Rectal smooth muscle tissue (tissue), 1 donor: ENCODE results near the gene TNFRSF13B.
"Not testable (repeated sequence)": the region's sequence is repeated elsewhere in the genome, so short reads cannot be mapped to it uniquely, and the experiment has no call there.

Experiments
- H3K27ac ChIP-seq: one replicate; pipeline ENCODE4 v1.7.0; 2013; ENCODE audit warnings: low read depth, low read length, inconsistent platforms
- H3K27me3 ChIP-seq: one replicate; pipeline ENCODE4 v1.7.0; 2013; ENCODE audit warnings: low read length; ENCODE audit not compliant: control insufficient read depth, insufficient read depth
- H3K36me3 ChIP-seq: one replicate; pipeline ENCODE4 v1.7.0; 2013; ENCODE audit warnings: low read length; ENCODE audit not compliant: control insufficient read depth, insufficient read depth
- H3K4me1 ChIP-seq: one replicate; pipeline ENCODE4 v1.7.0; 2013; ENCODE audit warnings: low read length; ENCODE audit not compliant: control insufficient read depth, insufficient read depth
- H3K4me3 ChIP-seq: one replicate; pipeline ENCODE4 v1.7.0; 2013; ENCODE audit warnings: low read length
- H3K9ac ChIP-seq: one replicate; pipeline ENCODE4 v1.7.0; 2013; ENCODE audit warnings: low read length

TNFRSF13B gene

DNA sequence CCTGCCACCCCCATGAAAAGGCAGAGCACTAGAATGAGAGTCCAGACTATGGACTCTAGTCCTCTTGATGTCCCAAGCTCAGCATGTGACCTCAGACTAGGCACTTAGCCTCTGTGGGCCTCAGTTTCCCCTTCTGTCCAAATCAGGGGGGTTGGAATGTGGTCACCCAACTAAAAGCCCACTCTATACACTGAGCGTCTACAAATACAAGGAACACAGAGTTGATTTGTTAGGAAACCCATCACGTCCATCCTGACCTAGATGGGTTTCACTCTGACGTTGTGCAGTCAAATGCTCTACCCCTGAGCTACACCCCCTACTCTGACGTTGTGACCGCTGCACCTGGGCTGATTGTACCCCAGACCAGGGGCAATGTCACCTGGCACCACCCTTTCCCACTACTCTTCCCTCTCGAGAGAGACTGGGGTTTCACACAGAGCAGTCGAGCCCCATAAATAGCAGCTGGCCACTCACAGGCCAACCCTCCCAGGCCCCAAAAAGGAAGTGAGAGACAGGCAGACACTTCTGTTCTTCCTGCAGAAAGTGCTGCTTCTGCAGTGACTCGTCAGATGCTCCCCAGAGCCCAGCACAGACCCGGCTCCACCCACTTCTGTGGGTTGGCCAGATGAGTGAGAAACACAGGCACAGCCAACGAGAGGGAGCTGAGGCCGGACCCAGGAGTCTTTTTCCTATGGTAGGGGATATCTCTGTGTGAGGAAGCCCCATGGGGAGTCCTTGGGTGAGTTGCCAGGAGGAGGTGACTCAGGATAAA lies 16.1 kb upstream of the TNFRSF13B start:
- no peak overlapping the region for H3K27ac ChIP-seq
- H3K4me1 ChIP-seq, result peaks cover 4% of the 10 kb centered on the region
- H3K27me3 ChIP-seq, result no peaks in the 10 kb centered on the region
- no peaks in the 10 kb centered on the region for H3K36me3 ChIP-seq
- H3K4me3 ChIP-seq, result peak overlapping the region; percentile 16
- H3K9ac ChIP-seq, result no peak overlapping the region

DNA sequence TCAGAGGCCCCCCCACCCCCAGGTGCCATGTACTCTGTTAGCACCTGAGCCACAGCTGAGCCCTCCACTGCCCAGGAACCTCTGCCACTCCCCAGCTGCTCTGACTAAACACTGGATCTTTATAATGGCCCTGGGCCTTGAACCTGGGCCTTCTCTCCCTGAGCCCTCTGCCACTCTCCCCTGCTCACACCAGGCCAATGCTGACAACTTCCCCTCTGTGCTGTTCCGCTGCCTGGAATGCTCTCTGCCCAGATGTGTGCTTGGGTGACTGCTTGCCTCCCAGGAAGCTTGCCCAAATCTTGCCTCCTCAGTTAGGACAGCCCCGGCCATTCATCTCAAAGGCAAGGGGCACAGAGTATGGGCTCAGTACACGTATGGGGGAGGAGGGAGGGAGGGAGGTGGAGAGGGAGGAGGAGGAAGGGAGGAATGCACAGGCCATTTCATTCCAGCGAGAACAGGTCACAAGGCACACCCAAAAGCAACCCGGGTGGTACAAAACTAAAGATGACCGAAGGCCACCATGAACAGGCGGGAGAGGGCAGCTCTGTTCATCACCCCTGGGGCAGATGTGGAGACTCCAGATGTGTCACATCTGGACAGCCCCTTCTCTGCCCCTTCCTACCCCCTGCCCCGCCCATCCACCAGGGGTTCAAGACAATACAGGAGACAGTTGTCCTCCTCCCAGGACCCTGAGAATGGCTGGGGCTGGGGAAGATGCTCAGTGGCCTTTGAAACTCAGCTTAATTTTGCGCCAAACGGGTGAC lies 15.3 kb upstream of the TNFRSF13B start:
- Histone ChIP-seq H3K36me3 (no peaks in the 10 kb centered on the region), H3K27me3 (no peaks in the 10 kb centered on the region), H3K4me1 (peaks cover 4% of the 10 kb centered on the region), H3K9ac (no peak overlapping the region), H3K4me3 (no peak overlapping the region), H3K27ac (no peak overlapping the region)

DNA sequence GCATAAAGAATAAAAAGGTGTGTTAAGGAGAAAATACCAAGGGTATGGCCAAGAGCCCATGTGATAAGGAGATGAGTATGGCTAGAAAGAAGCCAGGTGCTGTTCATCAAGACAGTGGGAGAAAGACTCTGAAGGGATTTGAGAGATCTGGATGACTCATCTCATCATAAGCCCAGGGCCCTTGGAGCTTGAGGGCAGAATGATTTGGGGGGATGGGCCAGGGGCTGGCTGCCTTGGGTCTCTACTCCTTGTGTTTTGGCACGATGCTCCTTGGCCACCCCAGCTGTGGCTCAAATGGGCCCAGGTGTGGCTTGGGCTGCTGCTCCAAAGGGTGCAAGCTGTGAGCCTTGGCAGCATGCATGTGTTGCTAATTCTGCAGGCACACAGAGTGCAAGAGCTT lies 14.5 kb upstream of the TNFRSF13B start:
- Histone ChIP-seq H3K4me3 (no peak overlapping the region), H3K27ac (no peak overlapping the region), H3K4me1 (peaks cover 4% of the 10 kb centered on the region), H3K9ac (no peak overlapping the region), H3K36me3 (no peaks in the 10 kb centered on the region), H3K27me3 (no peaks in the 10 kb centered on the region)

DNA sequence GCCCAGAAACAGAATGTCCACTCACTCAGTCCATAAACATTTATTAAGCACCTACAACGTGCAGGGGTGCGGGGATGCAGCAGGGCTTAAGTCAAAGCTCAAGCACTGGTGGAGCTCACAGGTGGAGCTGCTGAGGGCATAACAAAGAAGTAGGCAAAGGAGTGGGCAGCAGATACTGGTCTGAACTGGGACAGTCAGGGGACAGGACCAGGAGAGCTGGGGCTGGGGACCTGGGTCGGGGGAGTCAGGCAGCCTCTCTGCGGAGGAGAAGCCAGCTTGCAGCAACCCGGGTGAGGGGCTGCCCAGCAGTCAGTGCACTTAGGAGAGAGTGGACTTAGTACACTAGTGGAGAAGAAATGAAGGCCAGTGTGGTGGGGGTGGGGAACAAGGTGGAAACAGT lies 10.0 kb upstream of the TNFRSF13B start:
- Histone ChIP-seq H3K36me3 (no peaks in the 10 kb centered on the region), H3K27ac (no peak overlapping the region), H3K4me1 (no peaks in the 10 kb centered on the region), H3K9ac (no peak overlapping the region), H3K27me3 (no peaks in the 10 kb centered on the region), H3K4me3 (no peak overlapping the region)

DNA sequence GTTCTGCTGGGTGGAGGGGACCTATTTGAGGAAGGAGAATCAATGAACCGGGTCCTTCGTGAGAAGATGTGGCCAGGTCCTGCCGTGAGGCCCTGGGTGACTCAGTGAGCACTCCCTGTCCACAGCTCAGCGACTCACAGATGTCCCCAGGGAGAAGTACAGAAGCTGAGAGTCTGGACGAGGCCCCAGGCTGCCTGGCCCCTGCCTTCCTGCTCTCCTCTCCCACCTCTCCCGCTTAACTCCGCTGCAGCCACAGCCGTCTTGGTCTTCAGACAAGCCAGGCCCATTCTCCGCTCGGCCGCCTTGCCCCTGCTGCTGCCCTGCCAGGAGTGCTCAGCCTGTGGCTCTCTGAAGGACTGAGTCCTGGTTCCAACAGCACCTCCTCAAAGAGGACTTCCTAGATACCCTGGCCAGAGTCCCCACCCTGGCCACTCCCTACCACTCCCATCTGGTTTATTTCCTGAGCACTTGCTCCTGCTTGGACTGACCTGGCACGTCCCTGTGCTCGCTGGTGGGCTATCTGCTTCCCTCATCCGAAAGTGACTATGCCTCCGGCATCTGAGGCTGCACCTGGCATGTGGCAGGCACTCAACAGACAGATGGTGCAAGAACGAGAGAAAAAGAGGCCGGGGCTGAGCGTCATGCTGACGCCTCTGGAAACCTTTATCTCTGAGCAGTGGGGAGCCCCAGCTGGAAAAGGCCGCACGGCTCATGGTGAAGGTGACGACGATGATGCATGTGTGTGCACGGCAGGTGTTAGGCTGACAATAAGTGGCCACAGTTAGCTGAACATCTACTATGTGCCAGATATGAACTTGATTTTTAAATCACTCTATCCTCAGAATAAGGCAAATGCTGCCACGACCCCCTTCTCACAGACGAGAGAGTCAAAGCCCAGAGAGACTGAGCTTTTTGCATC lies 9.2 kb upstream of the TNFRSF13B start:
- Histone ChIP-seq H3K27me3 (no peaks in the 10 kb centered on the region), H3K4me1 (no peaks in the 10 kb centered on the region), H3K4me3 (no peak overlapping the region), H3K27ac (no peak overlapping the region), H3K36me3 (no peaks in the 10 kb centered on the region), H3K9ac (no peak overlapping the region)

DNA sequence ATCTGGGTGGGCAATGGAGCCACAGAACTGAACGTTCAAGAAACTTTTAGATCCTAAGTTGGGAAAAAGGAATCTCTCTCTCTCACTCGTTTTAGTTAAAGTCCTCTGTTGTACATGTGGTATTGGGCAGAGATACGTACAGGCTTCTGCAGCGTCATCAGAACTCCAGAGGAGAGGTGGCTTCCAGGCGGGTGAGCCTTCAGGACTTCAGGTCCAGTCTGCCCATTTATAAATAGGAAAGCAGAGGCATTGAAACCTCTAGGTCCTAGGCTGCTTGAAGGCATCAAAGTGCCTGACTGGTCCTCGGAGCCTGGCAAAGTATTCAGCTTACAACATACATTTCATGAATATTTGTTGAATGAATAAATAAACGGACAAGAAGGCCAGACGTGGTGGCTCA lies 8.1 kb upstream of the TNFRSF13B start:
- no peaks in the 10 kb centered on the region for H3K27me3 ChIP-seq
- H3K36me3 ChIP-seq, result no peaks in the 10 kb centered on the region
- no peaks in the 10 kb centered on the region for H3K4me1 ChIP-seq
- H3K9ac ChIP-seq, result no peak overlapping the region
- H3K27ac ChIP-seq, result no peak overlapping the region
- no peak overlapping the region for H3K4me3 ChIP-seq

DNA sequence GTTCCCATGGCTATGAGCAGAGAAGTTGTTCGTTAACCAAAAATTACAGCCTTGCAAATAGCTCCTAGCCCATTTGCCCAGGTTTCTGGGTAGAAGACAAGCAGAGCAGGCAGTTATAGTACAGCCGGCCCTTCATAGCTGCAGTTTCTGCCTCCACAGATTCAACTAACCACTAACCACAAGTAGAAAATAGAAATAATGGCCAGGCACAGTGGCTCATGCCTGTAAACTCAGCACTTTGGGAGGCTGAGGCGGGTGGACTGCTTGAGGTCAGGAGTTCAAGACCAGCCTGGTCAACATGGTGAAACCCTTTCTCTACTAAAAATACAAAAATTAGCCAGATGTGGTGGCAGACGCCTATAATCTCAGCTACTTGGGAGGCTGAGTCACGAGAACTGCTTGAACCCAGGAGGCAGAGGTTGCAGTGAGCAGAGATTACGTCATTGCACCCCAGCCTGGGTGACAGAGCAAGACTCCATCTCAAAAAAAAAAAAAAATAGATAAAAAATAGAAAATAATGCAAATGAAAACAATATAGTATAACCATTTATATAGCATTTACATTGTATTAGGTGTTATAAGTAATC lies 7.4 kb upstream of the TNFRSF13B start:
- H3K9ac ChIP-seq, H3K27me3 ChIP-seq, H3K4me1 ChIP-seq, H3K36me3 ChIP-seq, H3K4me3 ChIP-seq, H3K27ac ChIP-seq: not testable (repeated sequence)

DNA sequence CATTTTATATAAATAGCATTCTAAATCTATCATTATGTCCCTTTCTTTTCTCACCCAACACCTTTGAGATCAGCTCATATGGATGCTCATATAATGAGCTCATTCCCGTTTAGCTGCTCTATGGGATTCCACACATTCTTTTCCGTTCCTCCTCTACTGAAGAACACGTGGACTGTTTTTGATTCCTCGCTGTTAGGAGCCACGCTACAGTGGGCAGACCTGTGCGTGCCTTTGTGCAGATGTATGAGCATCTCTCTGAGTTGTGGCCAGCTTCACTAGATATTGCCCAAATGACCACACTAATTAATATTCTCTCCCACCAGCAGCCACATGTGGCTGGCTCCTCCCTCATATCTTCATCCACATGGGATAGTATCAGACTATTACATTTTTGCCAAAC lies 6.0 kb upstream of the TNFRSF13B start:
- H3K27me3 ChIP-seq, result no peaks in the 10 kb centered on the region
- no peaks in the 10 kb centered on the region for H3K4me1 ChIP-seq
- H3K27ac ChIP-seq, result no peak overlapping the region
- H3K4me3 ChIP-seq, result no peak overlapping the region
- H3K36me3 ChIP-seq, result no peaks in the 10 kb centered on the region
- no peak overlapping the region for H3K9ac ChIP-seq

DNA sequence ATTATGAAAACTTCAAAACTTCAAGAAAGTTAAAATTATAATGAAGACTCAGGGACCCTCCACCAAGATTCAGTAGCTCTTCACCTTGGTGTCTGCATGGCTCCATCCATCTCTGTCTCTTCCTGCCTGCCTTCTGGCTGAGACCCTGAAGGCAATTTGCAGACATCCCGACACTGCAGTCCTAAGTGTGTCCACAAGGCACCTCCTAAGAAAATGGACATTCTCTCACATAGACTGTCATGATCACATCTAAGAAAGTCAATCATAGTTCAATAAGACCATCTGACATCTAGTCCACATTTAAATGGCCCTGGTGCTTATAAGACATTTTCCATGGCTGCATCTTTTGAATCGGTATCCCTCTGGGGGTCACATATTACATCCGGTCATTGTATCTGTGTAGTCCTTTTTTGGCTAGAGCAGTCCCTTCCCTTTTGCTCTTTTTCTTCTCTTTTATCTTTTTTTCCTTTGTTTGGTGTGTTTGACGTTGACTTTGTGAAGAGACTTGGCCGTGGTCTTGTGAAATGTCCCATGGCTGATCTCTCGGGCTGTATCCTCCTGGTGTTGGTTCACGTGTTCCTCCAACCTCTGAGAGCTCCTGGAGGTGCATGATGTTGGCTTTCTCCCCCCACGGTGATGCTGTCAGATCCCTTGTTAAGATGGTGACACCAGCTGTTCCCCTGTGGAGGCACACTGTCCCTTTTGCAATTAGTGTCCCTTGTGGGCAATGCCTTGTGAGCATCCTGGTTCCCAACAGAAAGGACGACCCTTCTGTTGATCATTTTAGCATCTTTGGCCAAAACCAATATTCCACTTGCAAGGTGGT lies 5.0 kb upstream of the TNFRSF13B start:
- no peaks in the 10 kb centered on the region for H3K4me1 ChIP-seq
- H3K27ac ChIP-seq, result no peak overlapping the region
- H3K4me3 ChIP-seq, result no peak overlapping the region
- H3K9ac ChIP-seq, result no peak overlapping the region
- H3K36me3 ChIP-seq, result no peaks in the 10 kb centered on the region
- no peaks in the 10 kb centered on the region for H3K27me3 ChIP-seq

DNA sequence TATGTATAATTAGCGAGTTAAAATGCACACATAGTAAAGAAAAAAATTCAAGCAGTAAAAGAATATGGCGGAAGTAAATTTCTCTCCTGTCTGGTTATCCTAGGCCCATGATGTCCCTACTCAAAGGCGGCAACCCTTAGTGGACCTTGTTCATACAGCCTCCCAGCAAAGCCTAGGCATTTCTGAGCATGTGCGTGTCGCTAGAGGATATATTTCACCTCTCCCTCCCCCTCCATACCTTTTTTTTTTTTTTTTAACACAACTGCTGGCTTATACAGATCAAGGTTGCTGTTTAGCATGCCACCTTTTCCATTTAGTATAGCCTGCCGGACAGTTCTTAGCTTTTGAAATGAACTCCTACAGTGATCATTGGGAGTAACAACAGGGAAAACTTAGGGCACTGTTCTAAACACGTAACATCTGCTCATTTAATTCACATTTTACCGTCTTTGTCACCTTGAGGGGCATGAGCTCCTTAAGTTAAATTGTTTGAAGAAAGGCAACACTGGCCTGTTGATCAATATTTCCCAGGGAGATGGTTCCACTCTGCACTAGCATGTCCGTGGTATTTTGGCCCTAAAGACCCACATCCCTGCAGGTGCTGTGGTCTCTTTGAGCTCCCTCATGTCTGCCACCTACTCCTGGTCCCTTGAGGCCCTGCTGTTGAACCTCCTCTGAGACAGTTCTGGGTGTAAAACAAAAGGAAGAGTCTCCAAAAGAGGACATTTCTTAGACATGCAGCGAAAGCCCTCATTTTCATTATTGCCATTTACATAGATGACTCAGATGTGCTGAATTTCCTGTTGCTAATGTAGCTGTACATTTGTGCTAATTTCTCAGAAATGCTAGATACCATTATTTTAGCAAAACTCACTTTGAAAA lies 4.1 kb upstream of the TNFRSF13B start:
- H3K4me3 ChIP-seq, result no peak overlapping the region
- H3K27ac ChIP-seq, result no peak overlapping the region
- H3K9ac ChIP-seq, result no peak overlapping the region

DNA sequence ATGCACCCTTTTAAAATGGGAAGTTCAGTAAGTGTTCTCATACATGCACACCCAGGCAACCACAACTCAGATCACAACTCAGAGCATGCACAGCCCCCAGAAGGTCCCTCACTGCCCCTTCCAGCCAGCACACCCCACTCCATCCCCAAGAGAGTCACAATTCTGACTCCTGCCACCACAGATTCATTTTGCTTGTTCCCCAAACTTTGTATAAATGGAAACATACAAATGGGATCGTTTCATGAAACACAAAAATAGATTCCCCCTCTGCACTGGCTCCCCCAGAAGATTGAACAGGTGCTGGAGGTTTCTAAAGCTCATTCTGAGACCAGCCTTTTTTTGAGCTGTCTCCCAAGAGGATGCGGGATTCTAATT lies 3.3 kb upstream of the TNFRSF13B start:
- Histone ChIP-seq H3K27ac (no peak overlapping the region), H3K36me3 (no peaks in the 10 kb centered on the region), H3K4me3 (no peak overlapping the region), H3K4me1 (no peaks in the 10 kb centered on the region), H3K27me3 (no peaks in the 10 kb centered on the region), H3K9ac (no peak overlapping the region)

More for the DNA sequence above, 4.1 kb upstream of the TNFRSF13B start:
- H3K4me1 ChIP-seq, result no peaks in the 10 kb centered on the region
- no peaks in the 10 kb centered on the region for H3K27me3 ChIP-seq
- H3K36me3 ChIP-seq, result no peaks in the 10 kb centered on the region
